HG02840 (cell line): ENCODE results near the gene VPS51.
"Not testable (repeated sequence)": the region's sequence is repeated elsewhere in the genome, so short reads cannot be mapped to it uniquely, and the experiment has no call there.

Experiments used
- ATAC-seq: cut with Tn5 transposase; IDR thresholded peaks from one replicate; pipeline ENCODE4 v1.9.1; 2021; ENCODE audit warnings: mild to moderate bottlenecking, moderate library complexity, moderate number of reproducible peaks; ENCODE audit not compliant: unreplicated experiment, low FRiP score

The VPS51 gene

GRCh38 chr11:65132238-65132987, 36.4 kb downstream of the VPS51 start:
- no peak for ATAC-seq

- ATAC-seq: no peak
Observed at GRCh38 chr11:65132988-65133700, 37.1 kb downstream of the VPS51 start.

GRCh38 chr11:65133724-65134123, 37.7 kb downstream of the VPS51 start:
- ATAC-seq: no peak

- ATAC-seq: peak; percentile 49
Observed at GRCh38 chr11:65134240-65134951, 38.4 kb downstream of the VPS51 start, which contains the start of gene SYVN1. Gene SYVN1, minus strand, starts transcription at chr11:65134519. Its CDS starts 918 bp downstream, at chr11:65133601.

GRCh38 chr11:65134952-65135632, 39.1 kb downstream of the VPS51 start:
- ATAC-seq: peak; percentile 58

GRCh38 chr11:65135633-65136145, 39.7 kb downstream of the VPS51 start:
- ATAC-seq: no peak

GRCh38 chr11:65136515-65137096, 40.6 kb downstream of the VPS51 start:
- no peak for ATAC-seq

GRCh38 chr11:65141896-65142494, 46.0 kb downstream of the VPS51 start:
- ATAC-seq: no peak

- ATAC-seq: no peak
Observed at GRCh38 chr11:65147352-65148075, 51.5 kb downstream of the VPS51 start.

GRCh38 chr11:65148657-65149056, 52.6 kb downstream of the VPS51 start:
- ATAC-seq: no peak

GRCh38 chr11:65150131-65150508, 54.1 kb downstream of the VPS51 start:
- not testable (repeated sequence) for ATAC-seq

GRCh38 chr11:65150509-65151299, 54.7 kb downstream of the VPS51 start:
- ATAC-seq: no peak

- no peak for ATAC-seq
Observed at GRCh38 chr11:65151331-65151899, 55.4 kb downstream of the VPS51 start.

GRCh38 chr11:65152122-65152521, 56.1 kb downstream of the VPS51 start:
- no peak for ATAC-seq

- no peak for ATAC-seq
Observed at GRCh38 chr11:65156256-65156655, 60.2 kb downstream of the VPS51 start.

- ATAC-seq: no peak
Observed at GRCh38 chr11:65156926-65157325, 60.9 kb downstream of the VPS51 start.

GRCh38 chr11:65157336-65157735, 61.3 kb downstream of the VPS51 start:
- no peak for ATAC-seq

GRCh38 chr11:65159012-65159411, 63.0 kb downstream of the VPS51 start:
- peak; percentile 68 for ATAC-seq
